ENCODE data around the gene UTP14C.

- TF ChIP-seq, protein P1, sequence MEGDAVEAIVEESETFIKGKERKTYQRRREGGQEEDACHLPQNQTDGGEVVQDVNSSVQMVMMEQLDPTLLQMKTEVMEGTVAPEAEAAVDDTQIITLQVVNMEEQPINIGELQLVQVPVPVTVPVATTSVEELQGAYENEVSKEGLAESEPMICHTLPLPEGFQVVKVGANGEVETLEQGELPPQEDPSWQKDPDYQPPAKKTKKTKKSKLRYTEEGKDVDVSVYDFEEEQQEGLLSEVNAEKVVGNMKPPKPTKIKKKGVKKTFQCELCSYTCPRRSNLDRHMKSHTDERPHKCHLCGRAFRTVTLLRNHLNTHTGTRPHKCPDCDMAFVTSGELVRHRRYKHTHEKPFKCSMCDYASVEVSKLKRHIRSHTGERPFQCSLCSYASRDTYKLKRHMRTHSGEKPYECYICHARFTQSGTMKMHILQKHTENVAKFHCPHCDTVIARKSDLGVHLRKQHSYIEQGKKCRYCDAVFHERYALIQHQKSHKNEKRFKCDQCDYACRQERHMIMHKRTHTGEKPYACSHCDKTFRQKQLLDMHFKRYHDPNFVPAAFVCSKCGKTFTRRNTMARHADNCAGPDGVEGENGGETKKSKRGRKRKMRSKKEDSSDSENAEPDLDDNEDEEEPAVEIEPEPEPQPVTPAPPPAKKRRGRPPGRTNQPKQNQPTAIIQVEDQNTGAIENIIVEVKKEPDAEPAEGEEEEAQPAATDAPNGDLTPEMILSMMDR (IDR thresholded peaks at IDR 0.05) = no peak
- TF ChIP-seq POLR2A (IDR thresholded peaks at IDR 0.05) = no peak
These were observed 43.1 kb upstream of the UTP14C start for GRCh38 chr13:51981355-51981754.
